Parathyroid adenoma (tissue), 2 donors: Measurements from ENCODE around the gene KIN.
A peak's percentile ranks its signal among the peaks of the same experiment; 100 is the strongest.
"Not testable (repeated sequence)": the region's sequence is repeated elsewhere in the genome, so short reads cannot be mapped to it uniquely, and the experiment has no call there.

Source experiments
- H2AFZ ChIP-seq: fragments of 300-600 bp; sonication (generic); one replicate; pipeline ENCODE4 v1.7.0; 2017; ENCODE audit warnings: antibody characterized with exemption, mild to moderate bottlenecking
- H3K27ac ChIP-seq: fragments of 300-600 bp; sonication (generic); one replicate; pipeline ENCODE4 v1.7.0; 2017
- H3K27me3 ChIP-seq: fragments of 300-600 bp; sonication (generic); one replicate; pipeline ENCODE4 v1.7.0; 2017; ENCODE audit warnings: low read length; ENCODE audit not compliant: control insufficient read depth, insufficient read depth
- H3K36me3 ChIP-seq: fragments of 300-600 bp; sonication (generic); one replicate; pipeline ENCODE4 v1.7.0; 2017; ENCODE audit warnings: low read length; ENCODE audit not compliant: control insufficient read depth, insufficient read depth
- H3K4me1 ChIP-seq: fragments of 300-600 bp; sonication (generic); one replicate; pipeline ENCODE4 v1.7.0; 2017; ENCODE audit warnings: control low read depth
- H3K4me2 ChIP-seq: fragments of 300-600 bp; sonication (generic); one replicate; pipeline ENCODE4 v1.7.0; 2017; ENCODE audit warnings: low read length
- H3K4me3 ChIP-seq: fragments of 300-600 bp; sonication (generic); one replicate; pipeline ENCODE4 v1.7.0; 2017; ENCODE audit warnings: low read depth, low read length
- H3K79me2 ChIP-seq: fragments of 300-600 bp; sonication (generic); one replicate; pipeline ENCODE4 v1.7.0; 2017; ENCODE audit warnings: control low read depth
- H3K9ac ChIP-seq: fragments of 300-600 bp; sonication (generic); one replicate; pipeline ENCODE4 v1.7.0; 2017; ENCODE audit warnings: mild to moderate bottlenecking
- H3K9me3 ChIP-seq: fragments of 300-600 bp; sonication (generic); one replicate; pipeline ENCODE4 v1.7.0; 2017; ENCODE audit warnings: low read length; ENCODE audit not compliant: control insufficient read depth
- CTCF ChIP-seq: fragments of 300-600 bp; sonication (generic); IDR thresholded peaks from one replicate; pipeline ENCODE4 v1.7.0; 2017; ENCODE audit warnings: antibody characterized with exemption, mild to moderate bottlenecking
- donor health status: primary hyperparathyroidism.

The KIN gene

GRCh38 chr10:7818295-7819120, 30.7 kb upstream of the KIN start, which contains the start of gene TAF3:
TAF3 (plus strand) TSS chr10:7818505; CDS start chr10:7818710, 205 bp downstream.
- H3K4me2 ChIP-seq = peak within 1 kb of the TSS; percentile 87
- H3K36me3 ChIP-seq = no peaks in the 10 kb centered on the region
- peak within 1 kb of the TSS; percentile 15 for H3K9ac ChIP-seq
- no peaks in the 10 kb centered on the region for H3K9me3 ChIP-seq
- peak within 1 kb of the TSS; percentile 58 for H3K27ac ChIP-seq
- no peaks in the 10 kb centered on the region for H3K27me3 ChIP-seq
- peaks cover 23% of the 10 kb centered on the region for H3K79me2 ChIP-seq
- H3K4me3 ChIP-seq = peak within 1 kb of the TSS; percentile 91
- peak within 1 kb of the TSS; percentile 80 for H2AFZ ChIP-seq
- peaks cover 7% of the 10 kb centered on the region for H3K4me1 ChIP-seq
- TF ChIP-seq CTCF = no peak

GRCh38 chr10:7817984-7818294, 30.1 kb upstream of the KIN start:
- Histone ChIP-seq H3K27me3 (no peaks in the 10 kb centered on the region), H3K4me1 (peaks cover 7% of the 10 kb centered on the region), H3K27ac (peak overlapping the region; percentile 58), H2AFZ (peak overlapping the region; percentile 80), H3K4me3 (peak overlapping the region; percentile 91), H3K9me3 (no peaks in the 10 kb centered on the region), H3K36me3 (no peaks in the 10 kb centered on the region), H3K4me2 (peak overlapping the region; percentile 87), H3K9ac (peak overlapping the region; percentile 15), H3K79me2 (peaks cover 23% of the 10 kb centered on the region)
- no peak for TF ChIP-seq CTCF

GRCh38 chr10:7817576-7817975, 29.8 kb upstream of the KIN start:
- Histone ChIP-seq H3K4me2 (peak overlapping the region; percentile 87), H3K9me3 (no peaks in the 10 kb centered on the region), H3K79me2 (peaks cover 23% of the 10 kb centered on the region), H2AFZ (peak overlapping the region; percentile 80), H3K9ac (peak overlapping the region; percentile 15), H3K4me1 (peaks cover 7% of the 10 kb centered on the region), H3K36me3 (no peaks in the 10 kb centered on the region), H3K4me3 (peak overlapping the region; percentile 91), H3K27me3 (no peaks in the 10 kb centered on the region), H3K27ac (peak overlapping the region; percentile 58)
- TF ChIP-seq CTCF = no peak

GRCh38 chr10:7813481-7813880, 25.7 kb upstream of the KIN start:
- no peak overlapping the region for H3K4me2 ChIP-seq
- TF ChIP-seq CTCF = no peak

GRCh38 chr10:7811743-7812142, 23.9 kb upstream of the KIN start:
- H3K4me2 ChIP-seq, H3K27me3 ChIP-seq, H3K9ac ChIP-seq, H3K9me3 ChIP-seq, H3K4me3 ChIP-seq, H3K36me3 ChIP-seq, H3K79me2 ChIP-seq: not testable (repeated sequence)
- Histone ChIP-seq H2AFZ (peak overlapping the region; percentile 10), H3K27ac (peak overlapping the region; percentile 92), H3K4me1 (peaks cover 31% of the 10 kb centered on the region)

More at GRCh38 chr10:7813481-7813880, 25.7 kb upstream of the KIN start:
- no peaks in the 10 kb centered on the region for H3K79me2 ChIP-seq
- peaks cover 38% of the 10 kb centered on the region for H3K4me1 ChIP-seq
- no peaks in the 10 kb centered on the region for H3K36me3 ChIP-seq
- H3K27ac ChIP-seq = no peak overlapping the region
- no peak overlapping the region for H3K9ac ChIP-seq
- no peak overlapping the region for H3K4me3 ChIP-seq
- no peak overlapping the region for H2AFZ ChIP-seq
- no peaks in the 10 kb centered on the region for H3K9me3 ChIP-seq
- no peaks in the 10 kb centered on the region for H3K27me3 ChIP-seq
